Measurements from ENCODE around the gene NDUFB6.

DNA sequence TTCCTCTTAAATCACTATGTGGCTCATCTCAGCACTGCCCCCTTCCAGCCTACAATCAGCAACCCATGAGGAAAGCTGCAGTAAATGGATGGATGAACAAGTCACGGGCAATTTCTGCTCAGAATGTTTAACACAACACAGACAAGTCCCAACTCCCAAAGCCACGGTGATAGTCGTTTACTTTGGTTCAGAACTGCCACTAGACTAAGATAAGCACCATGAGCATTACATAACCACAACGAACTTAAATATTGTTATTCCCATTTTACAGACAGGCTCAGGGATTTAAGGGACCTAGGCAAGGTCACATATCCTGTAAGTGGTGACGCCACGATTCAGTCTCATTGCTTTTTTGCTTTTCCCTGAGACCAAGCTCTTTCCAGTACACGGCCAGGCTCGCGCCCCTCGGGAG is 22.8 kb downstream of the NDUFB6 start:
- no peak for TF ChIP-seq SREBF2 (IDR thresholded peaks at IDR 0.05; ENCODE audit: low read length)
- TF ChIP-seq, protein P1, sequence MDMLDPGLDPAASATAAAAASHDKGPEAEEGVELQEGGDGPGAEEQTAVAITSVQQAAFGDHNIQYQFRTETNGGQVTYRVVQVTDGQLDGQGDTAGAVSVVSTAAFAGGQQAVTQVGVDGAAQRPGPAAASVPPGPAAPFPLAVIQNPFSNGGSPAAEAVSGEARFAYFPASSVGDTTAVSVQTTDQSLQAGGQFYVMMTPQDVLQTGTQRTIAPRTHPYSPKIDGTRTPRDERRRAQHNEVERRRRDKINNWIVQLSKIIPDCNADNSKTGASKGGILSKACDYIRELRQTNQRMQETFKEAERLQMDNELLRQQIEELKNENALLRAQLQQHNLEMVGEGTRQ (IDR thresholded peaks at IDR 0.05; ENCODE audit: borderline replicate concordance, low read depth, low read length), result no peak
- TF ChIP-seq, protein P2, sequence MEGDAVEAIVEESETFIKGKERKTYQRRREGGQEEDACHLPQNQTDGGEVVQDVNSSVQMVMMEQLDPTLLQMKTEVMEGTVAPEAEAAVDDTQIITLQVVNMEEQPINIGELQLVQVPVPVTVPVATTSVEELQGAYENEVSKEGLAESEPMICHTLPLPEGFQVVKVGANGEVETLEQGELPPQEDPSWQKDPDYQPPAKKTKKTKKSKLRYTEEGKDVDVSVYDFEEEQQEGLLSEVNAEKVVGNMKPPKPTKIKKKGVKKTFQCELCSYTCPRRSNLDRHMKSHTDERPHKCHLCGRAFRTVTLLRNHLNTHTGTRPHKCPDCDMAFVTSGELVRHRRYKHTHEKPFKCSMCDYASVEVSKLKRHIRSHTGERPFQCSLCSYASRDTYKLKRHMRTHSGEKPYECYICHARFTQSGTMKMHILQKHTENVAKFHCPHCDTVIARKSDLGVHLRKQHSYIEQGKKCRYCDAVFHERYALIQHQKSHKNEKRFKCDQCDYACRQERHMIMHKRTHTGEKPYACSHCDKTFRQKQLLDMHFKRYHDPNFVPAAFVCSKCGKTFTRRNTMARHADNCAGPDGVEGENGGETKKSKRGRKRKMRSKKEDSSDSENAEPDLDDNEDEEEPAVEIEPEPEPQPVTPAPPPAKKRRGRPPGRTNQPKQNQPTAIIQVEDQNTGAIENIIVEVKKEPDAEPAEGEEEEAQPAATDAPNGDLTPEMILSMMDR (IDR thresholded peaks at IDR 0.05 in 2 of 3, conservative IDR thresholded peaks at IDR 0.05 in 1 of 3; ENCODE audit: control insufficient read depth in 2 of 3, extremely low read depth in 1 of 3, insufficient read depth in 1 of 3, low read depth in 3 of 3, low read length in 3 of 3), result peak in 1 of 3 experiments; percentile 11; a peak in 1 of 6 replicates

Measured in GM12878 (cell line).